Measurements from ENCODE around the gene NCOA6. TPM values are rescaled to one million over a fixed set of nuclear protein-coding genes. Genes with fewer than 3 reads are reported as not detected.
"Not testable (repeated sequence)": the region's sequence is repeated elsewhere in the genome, so short reads cannot be mapped to it uniquely, and the experiment has no call there.

NCOA6 gene
- polyA plus RNA-seq, 2 donors: 12.7 to 22.5 TPM

DNA sequence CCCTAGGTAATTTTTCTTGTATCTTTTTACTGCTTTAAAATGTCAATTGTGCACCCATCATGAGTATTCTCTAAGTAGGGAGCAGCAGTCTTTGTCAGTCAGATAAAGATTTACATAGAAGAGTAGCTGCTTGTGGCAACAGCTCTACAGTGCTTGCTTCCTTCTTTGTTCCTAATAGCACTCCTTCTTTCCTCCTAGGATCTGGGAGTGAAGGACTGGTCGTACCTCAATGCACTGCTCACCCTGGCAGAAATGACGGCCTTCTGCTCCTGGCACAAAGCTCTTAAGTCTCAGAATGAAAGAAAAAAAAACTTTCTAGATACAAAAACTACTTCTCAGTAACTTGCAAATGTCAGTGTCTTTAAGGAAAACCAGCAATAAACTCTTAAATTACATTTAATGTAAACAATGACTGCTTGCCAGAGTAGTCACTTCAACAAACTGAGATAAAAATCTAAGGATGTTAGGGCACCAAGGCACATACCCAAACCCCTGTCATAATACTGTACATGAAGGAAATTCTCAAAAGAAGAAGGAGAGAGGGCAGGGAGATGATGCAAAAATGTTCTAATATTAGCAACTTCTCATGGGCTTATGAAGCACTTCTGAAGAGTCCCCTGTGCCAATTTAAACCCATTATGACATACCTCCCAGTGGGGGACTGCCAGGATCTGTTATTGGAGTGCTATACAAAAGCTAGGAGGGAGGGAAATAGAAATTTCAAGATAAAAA lies 34.0 kb downstream of the NCOA6 start:
- no peaks in the 10 kb centered on the region for H3K4me1 ChIP-seq (ENCODE audit: control insufficient read depth in 2 of 2, insufficient read depth in 2 of 2, low read length in 1 of 2)
- WGBS, 2 donors: 81 to 93% methylated on average over 2 of the region's 2 CpGs
- H3K36me3 ChIP-seq (ENCODE audit: control insufficient read depth in 2 of 2, insufficient read depth in 2 of 2, low read length in 1 of 2): peaks cover 0 to 5% of the 10 kb centered on the region in 2 donors
- H3K27ac ChIP-seq (ENCODE audit: low read depth in 2 of 2, low read length in 1 of 2): no peak overlapping the region
- H3K27me3 ChIP-seq (ENCODE audit: control insufficient read depth in 1 of 2, insufficient read depth in 2 of 2, low read length in 2 of 2): no peaks in the 10 kb centered on the region
- no peak overlapping the region for H3K4me3 ChIP-seq (ENCODE audit: low read depth in 1 of 2, low read length in 2 of 2)
- H3K9me3 ChIP-seq (ENCODE audit: control insufficient read depth in 2 of 2, insufficient read depth in 1 of 2, low read depth in 1 of 2, low read length in 1 of 2): no peaks in the 10 kb centered on the region

GRCh38 chr20:34781220-34781619 lies 44.2 kb downstream of the NCOA6 start:
- WGBS, 2 donors: 79 to 88% methylated on average over 4 of the region's 4 CpGs
- Histone ChIP-seq H3K4me3 (ENCODE audit: low read depth in 1 of 2, low read length in 2 of 2) (no peak overlapping the region), H3K36me3 (ENCODE audit: control insufficient read depth in 2 of 2, insufficient read depth in 2 of 2, low read length in 1 of 2) (no peaks in the 10 kb centered on the region), H3K27me3 (ENCODE audit: control insufficient read depth in 1 of 2, insufficient read depth in 2 of 2, low read length in 2 of 2) (no peaks in the 10 kb centered on the region), H3K9me3 (ENCODE audit: control insufficient read depth in 2 of 2, insufficient read depth in 1 of 2, low read depth in 1 of 2, low read length in 1 of 2) (no peaks in the 10 kb centered on the region), H3K4me1 (ENCODE audit: control insufficient read depth in 2 of 2, insufficient read depth in 2 of 2, low read length in 1 of 2) (no peaks in the 10 kb centered on the region), H3K27ac (ENCODE audit: low read depth in 2 of 2, low read length in 1 of 2) (no peak overlapping the region)

GRCh38 chr20:34780291-34780690 lies 45.2 kb downstream of the NCOA6 start:
- H3K27me3 ChIP-seq (ENCODE audit: control insufficient read depth in 1 of 2, insufficient read depth in 2 of 2, low read length in 2 of 2); H3K9me3 ChIP-seq (ENCODE audit: control insufficient read depth in 2 of 2, insufficient read depth in 1 of 2, low read depth in 1 of 2, low read length in 1 of 2); H3K4me3 ChIP-seq (ENCODE audit: low read depth in 1 of 2, low read length in 2 of 2); H3K36me3 ChIP-seq (ENCODE audit: control insufficient read depth in 2 of 2, insufficient read depth in 2 of 2, low read length in 1 of 2); H3K27ac ChIP-seq (ENCODE audit: low read depth in 2 of 2, low read length in 1 of 2); H3K4me1 ChIP-seq (ENCODE audit: control insufficient read depth in 2 of 2, insufficient read depth in 2 of 2, low read length in 1 of 2): not testable (repeated sequence)
- 96 to 97% methylated on average over 8 of the region's 8 CpGs for WGBS, 2 donors

- Histone ChIP-seq H3K36me3 (ENCODE audit: control insufficient read depth in 2 of 2, insufficient read depth in 2 of 2, low read length in 1 of 2) (peaks cover 6 to 16% of the 10 kb centered on the region in 2 donors), H3K4me3 (ENCODE audit: low read depth in 1 of 2, low read length in 2 of 2) (no peak overlapping the region), H3K27me3 (ENCODE audit: control insufficient read depth in 1 of 2, insufficient read depth in 2 of 2, low read length in 2 of 2) (no peaks in the 10 kb centered on the region), H3K9me3 (ENCODE audit: control insufficient read depth in 2 of 2, insufficient read depth in 1 of 2, low read depth in 1 of 2, low read length in 1 of 2) (no peaks in the 10 kb centered on the region), H3K4me1 (ENCODE audit: control insufficient read depth in 2 of 2, insufficient read depth in 2 of 2, low read length in 1 of 2) (no peaks in the 10 kb centered on the region), H3K27ac (ENCODE audit: low read depth in 2 of 2, low read length in 1 of 2) (no peak overlapping the region)
- 95 to 96% methylated on average over 8 of the region's 8 CpGs for WGBS, 2 donors
Measured at GRCh38 chr20:34776177-34776576, 49.3 kb downstream of the NCOA6 start.

GRCh38 chr20:34774886-34775285 lies 50.6 kb downstream of the NCOA6 start:
- Histone ChIP-seq H3K4me3 (ENCODE audit: low read depth in 1 of 2, low read length in 2 of 2) (no peak overlapping the region), H3K4me1 (ENCODE audit: control insufficient read depth in 2 of 2, insufficient read depth in 2 of 2, low read length in 1 of 2) (no peaks in the 10 kb centered on the region), H3K27me3 (ENCODE audit: control insufficient read depth in 1 of 2, insufficient read depth in 2 of 2, low read length in 2 of 2) (no peaks in the 10 kb centered on the region), H3K27ac (ENCODE audit: low read depth in 2 of 2, low read length in 1 of 2) (no peak overlapping the region), H3K9me3 (ENCODE audit: control insufficient read depth in 2 of 2, insufficient read depth in 1 of 2, low read depth in 1 of 2, low read length in 1 of 2) (no peaks in the 10 kb centered on the region), H3K36me3 (ENCODE audit: control insufficient read depth in 2 of 2, insufficient read depth in 2 of 2, low read length in 1 of 2) (peaks cover 6 to 16% of the 10 kb centered on the region in 2 donors)

DNA sequence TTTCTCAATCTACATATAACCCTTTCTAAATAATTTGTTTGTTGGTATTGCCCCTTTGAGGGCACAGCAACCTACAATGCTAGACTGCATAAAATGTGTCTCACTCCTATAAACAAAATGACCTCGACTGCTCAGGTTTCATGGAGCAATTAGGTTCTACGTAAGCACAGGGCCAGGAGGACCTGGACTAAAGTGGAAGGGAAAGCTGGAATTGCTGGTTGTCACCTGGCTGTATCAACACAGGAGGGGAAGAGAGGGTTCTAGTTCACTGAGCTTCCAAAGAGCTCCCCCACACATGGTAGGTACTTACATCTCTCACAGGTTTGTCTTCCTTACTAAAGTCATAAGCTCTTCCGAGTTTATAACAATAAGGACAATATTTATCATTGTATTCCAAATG lies 51.0 kb downstream of the NCOA6 start:
- peaks cover 6 to 16% of the 10 kb centered on the region in 2 donors for H3K36me3 ChIP-seq (ENCODE audit: control insufficient read depth in 2 of 2, insufficient read depth in 2 of 2, low read length in 1 of 2)
- no peaks in the 10 kb centered on the region for H3K27me3 ChIP-seq (ENCODE audit: control insufficient read depth in 1 of 2, insufficient read depth in 2 of 2, low read length in 2 of 2)
- H3K4me3 ChIP-seq (ENCODE audit: low read depth in 1 of 2, low read length in 2 of 2): no peak overlapping the region
- WGBS, 2 donors: 87 to 91% methylated on average over 3 of the region's 3 CpGs
- H3K9me3 ChIP-seq (ENCODE audit: control insufficient read depth in 2 of 2, insufficient read depth in 1 of 2, low read depth in 1 of 2, low read length in 1 of 2): no peaks in the 10 kb centered on the region
- no peaks in the 10 kb centered on the region for H3K4me1 ChIP-seq (ENCODE audit: control insufficient read depth in 2 of 2, insufficient read depth in 2 of 2, low read length in 1 of 2)
- H3K27ac ChIP-seq (ENCODE audit: low read depth in 2 of 2, low read length in 1 of 2): no peak overlapping the region

- H3K9me3 ChIP-seq (ENCODE audit: control insufficient read depth in 2 of 2, insufficient read depth in 1 of 2, low read depth in 1 of 2, low read length in 1 of 2): no peaks in the 10 kb centered on the region
- H3K4me3 ChIP-seq (ENCODE audit: low read depth in 1 of 2, low read length in 2 of 2): no peak overlapping the region
- H3K27ac ChIP-seq (ENCODE audit: low read depth in 2 of 2, low read length in 1 of 2): no peak overlapping the region
- WGBS, 2 donors: 57 to 78% methylated on average over 1 of the region's 1 CpG
- no peaks in the 10 kb centered on the region for H3K4me1 ChIP-seq (ENCODE audit: control insufficient read depth in 2 of 2, insufficient read depth in 2 of 2, low read length in 1 of 2)
- peaks cover 6 to 16% of the 10 kb centered on the region in 2 donors for H3K36me3 ChIP-seq (ENCODE audit: control insufficient read depth in 2 of 2, insufficient read depth in 2 of 2, low read length in 1 of 2)
- H3K27me3 ChIP-seq (ENCODE audit: control insufficient read depth in 1 of 2, insufficient read depth in 2 of 2, low read length in 2 of 2): no peaks in the 10 kb centered on the region
Measured at GRCh38 chr20:34773726-34774125, 51.7 kb downstream of the NCOA6 start.

DNA sequence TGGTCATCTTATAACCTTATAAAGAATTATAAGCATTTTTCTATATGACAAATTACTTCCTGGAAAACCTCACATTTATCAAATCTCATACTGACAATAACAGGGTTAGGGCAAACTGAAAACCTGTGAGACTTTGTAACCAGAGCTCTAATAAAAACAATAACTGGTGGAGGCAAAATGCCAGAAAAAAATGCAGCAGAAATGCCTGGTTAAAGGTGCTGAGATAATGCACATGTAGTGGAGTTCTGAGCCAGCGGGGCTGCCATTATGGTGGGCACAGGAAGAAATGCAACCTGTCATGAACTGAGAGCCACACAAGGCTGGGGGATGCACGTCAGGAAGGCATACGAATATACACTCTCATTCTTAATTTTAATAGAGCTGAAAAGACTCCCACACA lies 53.0 kb downstream of the NCOA6 start:
- Histone ChIP-seq H3K4me3 (ENCODE audit: low read depth in 1 of 2, low read length in 2 of 2) (no peak overlapping the region), H3K27me3 (ENCODE audit: control insufficient read depth in 1 of 2, insufficient read depth in 2 of 2, low read length in 2 of 2) (no peaks in the 10 kb centered on the region), H3K9me3 (ENCODE audit: control insufficient read depth in 2 of 2, insufficient read depth in 1 of 2, low read depth in 1 of 2, low read length in 1 of 2) (no peaks in the 10 kb centered on the region), H3K36me3 (ENCODE audit: control insufficient read depth in 2 of 2, insufficient read depth in 2 of 2, low read length in 1 of 2) (peaks cover 6 to 16% of the 10 kb centered on the region in 2 donors), H3K4me1 (ENCODE audit: control insufficient read depth in 2 of 2, insufficient read depth in 2 of 2, low read length in 1 of 2) (no peaks in the 10 kb centered on the region), H3K27ac (ENCODE audit: low read depth in 2 of 2, low read length in 1 of 2) (no peak overlapping the region)
- WGBS, 2 donors: 80 to 93% methylated on average over 3 of the region's 3 CpGs

- Histone ChIP-seq H3K27me3 (ENCODE audit: control insufficient read depth in 1 of 2, insufficient read depth in 2 of 2, low read length in 2 of 2) (no peaks in the 10 kb centered on the region), H3K4me1 (ENCODE audit: control insufficient read depth in 2 of 2, insufficient read depth in 2 of 2, low read length in 1 of 2) (no peaks in the 10 kb centered on the region), H3K36me3 (ENCODE audit: control insufficient read depth in 2 of 2, insufficient read depth in 2 of 2, low read length in 1 of 2) (peaks cover 9 to 16% of the 10 kb centered on the region in 2 donors), H3K27ac (ENCODE audit: low read depth in 2 of 2, low read length in 1 of 2) (no peak overlapping the region), H3K9me3 (ENCODE audit: control insufficient read depth in 2 of 2, insufficient read depth in 1 of 2, low read depth in 1 of 2, low read length in 1 of 2) (no peaks in the 10 kb centered on the region), H3K4me3 (ENCODE audit: low read depth in 1 of 2, low read length in 2 of 2) (no peak overlapping the region)
- 69 to 74% methylated on average over 3 of the region's 3 CpGs for WGBS, 2 donors
Measured at GRCh38 chr20:34771680-34772081, 53.8 kb downstream of the NCOA6 start.

DNA sequence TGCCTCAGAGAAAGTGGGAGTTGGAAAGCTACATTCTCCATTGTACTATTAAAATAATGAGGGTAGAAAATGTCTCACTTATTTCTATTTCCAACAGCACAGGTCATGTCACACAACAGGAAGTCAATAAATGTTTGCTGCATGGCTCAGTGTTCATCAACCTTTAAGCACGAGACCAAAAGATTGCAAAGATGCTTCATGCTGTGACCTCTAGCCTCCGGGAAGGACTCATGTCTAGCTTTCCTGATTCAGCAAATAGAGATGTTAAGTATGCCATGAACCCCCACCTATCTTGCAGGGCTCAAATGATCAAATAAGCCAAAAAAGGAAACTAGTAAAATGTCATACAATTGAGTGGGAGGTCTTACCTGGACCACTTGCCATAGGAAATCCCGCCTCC lies 57.4 kb downstream of the NCOA6 start:
- H3K36me3 ChIP-seq (ENCODE audit: control insufficient read depth in 2 of 2, insufficient read depth in 2 of 2, low read length in 1 of 2): peaks cover 4 to 5% of the 10 kb centered on the region in 2 donors
- no peaks in the 10 kb centered on the region for H3K4me1 ChIP-seq (ENCODE audit: control insufficient read depth in 2 of 2, insufficient read depth in 2 of 2, low read length in 1 of 2)
- WGBS, 2 donors: 88 to 94% methylated on average over 3 of the region's 3 CpGs
- H3K4me3 ChIP-seq (ENCODE audit: low read depth in 1 of 2, low read length in 2 of 2): no peak overlapping the region
- no peaks in the 10 kb centered on the region for H3K9me3 ChIP-seq (ENCODE audit: control insufficient read depth in 2 of 2, insufficient read depth in 1 of 2, low read depth in 1 of 2, low read length in 1 of 2)
- H3K27me3 ChIP-seq (ENCODE audit: control insufficient read depth in 1 of 2, insufficient read depth in 2 of 2, low read length in 2 of 2): no peaks in the 10 kb centered on the region
- H3K27ac ChIP-seq (ENCODE audit: low read depth in 2 of 2, low read length in 1 of 2): no peak overlapping the region

All from esophagus (tissue), 2 donors.